ENCODE data around the gene SORCS3.

The SORCS3 gene

GRCh38 chr10:105292236-105292635 is 651.1 kb downstream of the SORCS3 start:
- CTCF ChIA-PET = no interaction called here
- POLR2A ChIA-PET = no interaction called here
- no peak for DNase-seq (ENCODE audit: low read depth, low spot score)
- TF ChIP-seq CTCF (IDR thresholded peaks at IDR 0.05; ENCODE audit: insufficient read depth, low read length, missing control alignments) = no peak
- H3K4me3 ChIP-seq (ENCODE audit: low read depth, low read length) = no peak overlapping the region

All from AG04449 (cell line).